AG09309 (cell line): ENCODE data around the gene MAGI1.

ENCODE experiments used
- DNase-seq: peaks from one replicate; pipeline ENCODE4 v3.0.0-alpha.2; 2010; ENCODE audit warnings: low read depth
- H3K4me3 ChIP-seq: 2 replicates; pipeline ENCODE4 v1.5.1; 2011; ENCODE audit warnings: mild to moderate bottlenecking, low read depth, low read length, moderate library complexity; ENCODE audit not compliant: control insufficient read depth
- TF ChIP-seq, protein P1 (sequence below): IDR thresholded peaks from 2 replicates; pipeline ENCODE4 v1.5.1; 2011; ENCODE audit warnings: mild to moderate bottlenecking, low read depth, low read length, inconsistent platforms; ENCODE audit not compliant: insufficient read depth, control insufficient read depth; ENCODE audit errors: missing control alignments

Gene MAGI1

GRCh38 chr3:65502526-65502925, 536.2 kb downstream of the MAGI1 start:
- no peak overlapping the region for H3K4me3 ChIP-seq
- DNase-seq = no peak
- TF ChIP-seq, protein P1, sequence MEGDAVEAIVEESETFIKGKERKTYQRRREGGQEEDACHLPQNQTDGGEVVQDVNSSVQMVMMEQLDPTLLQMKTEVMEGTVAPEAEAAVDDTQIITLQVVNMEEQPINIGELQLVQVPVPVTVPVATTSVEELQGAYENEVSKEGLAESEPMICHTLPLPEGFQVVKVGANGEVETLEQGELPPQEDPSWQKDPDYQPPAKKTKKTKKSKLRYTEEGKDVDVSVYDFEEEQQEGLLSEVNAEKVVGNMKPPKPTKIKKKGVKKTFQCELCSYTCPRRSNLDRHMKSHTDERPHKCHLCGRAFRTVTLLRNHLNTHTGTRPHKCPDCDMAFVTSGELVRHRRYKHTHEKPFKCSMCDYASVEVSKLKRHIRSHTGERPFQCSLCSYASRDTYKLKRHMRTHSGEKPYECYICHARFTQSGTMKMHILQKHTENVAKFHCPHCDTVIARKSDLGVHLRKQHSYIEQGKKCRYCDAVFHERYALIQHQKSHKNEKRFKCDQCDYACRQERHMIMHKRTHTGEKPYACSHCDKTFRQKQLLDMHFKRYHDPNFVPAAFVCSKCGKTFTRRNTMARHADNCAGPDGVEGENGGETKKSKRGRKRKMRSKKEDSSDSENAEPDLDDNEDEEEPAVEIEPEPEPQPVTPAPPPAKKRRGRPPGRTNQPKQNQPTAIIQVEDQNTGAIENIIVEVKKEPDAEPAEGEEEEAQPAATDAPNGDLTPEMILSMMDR = no peak

GRCh38 chr3:65500398-65501306, 538.1 kb downstream of the MAGI1 start:
- H3K4me3 ChIP-seq = no peak overlapping the region
- TF ChIP-seq, protein P1 = no peak
- DNase-seq = no peak

DNA sequence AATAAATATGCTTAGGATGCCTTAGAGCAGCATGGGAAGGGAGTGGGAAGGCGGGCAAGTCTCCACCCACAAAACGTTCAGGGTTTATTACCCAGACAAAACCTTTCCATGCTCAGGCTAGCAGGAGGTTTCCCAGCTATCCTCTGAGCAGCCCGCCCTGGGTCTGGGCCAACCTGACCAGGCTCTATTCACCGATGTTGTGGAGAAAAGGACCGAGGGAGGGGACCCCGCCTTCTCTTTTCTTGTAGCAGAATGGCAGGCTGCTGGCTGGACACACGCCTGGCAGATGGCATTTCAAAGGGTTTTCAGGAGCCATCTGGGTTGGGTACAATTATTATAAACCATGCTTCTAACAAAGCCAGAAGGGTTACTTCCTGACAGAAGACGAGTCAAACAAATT, 540.9 kb downstream of the MAGI1 start:
- no peak overlapping the region for H3K4me3 ChIP-seq
- no peak for DNase-seq
- TF ChIP-seq, protein P1 = no peak

DNA sequence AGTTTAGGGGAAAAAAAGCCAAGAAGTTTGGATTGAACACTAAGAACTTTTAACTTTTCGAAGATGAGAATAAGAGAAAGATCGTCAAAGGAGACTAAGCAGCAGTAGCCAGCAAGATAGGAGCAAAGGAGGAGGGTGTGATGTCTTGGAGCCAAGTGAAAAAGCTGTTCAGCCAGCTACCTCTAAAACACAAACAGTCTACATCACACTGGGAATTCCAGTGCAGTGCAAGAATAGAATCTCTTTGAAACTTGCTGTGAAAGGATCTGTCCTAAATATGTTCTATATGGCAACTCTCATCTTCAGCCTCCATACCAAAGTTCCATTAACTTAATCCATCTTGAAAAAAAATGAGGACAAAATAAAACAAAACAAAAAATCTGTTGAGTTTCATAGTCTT, 541.5 kb downstream of the MAGI1 start:
- no peak for DNase-seq
- H3K4me3 ChIP-seq = no peak overlapping the region
- TF ChIP-seq, protein P1 = no peak

GRCh38 chr3:65493938-65494337, 544.8 kb downstream of the MAGI1 start:
- TF ChIP-seq, protein P1 = no peak
- H3K4me3 ChIP-seq = no peak overlapping the region
- no peak for DNase-seq

GRCh38 chr3:65493371-65493882, 545.3 kb downstream of the MAGI1 start:
- TF ChIP-seq, protein P1 = no peak
- no peak overlapping the region for H3K4me3 ChIP-seq
- DNase-seq = no peak
